GM12878 (cell line): ENCODE measurements around the gene HRH2.

Source experiments
- ZNF24 ChIP-seq: fragments of 450-650 bp; IDR thresholded peaks from 2 replicates; pipeline ENCODE4 v1.6.1; 2017; ENCODE audit warnings: antibody characterized with exemption, mild to moderate bottlenecking
- TF ChIP-seq, protein P1 (sequence below): fragments of 450-650 bp; IDR thresholded peaks from 2 replicates; pipeline ENCODE4 v1.6.1; 2017; ENCODE audit warnings: mild to moderate bottlenecking

DNA sequence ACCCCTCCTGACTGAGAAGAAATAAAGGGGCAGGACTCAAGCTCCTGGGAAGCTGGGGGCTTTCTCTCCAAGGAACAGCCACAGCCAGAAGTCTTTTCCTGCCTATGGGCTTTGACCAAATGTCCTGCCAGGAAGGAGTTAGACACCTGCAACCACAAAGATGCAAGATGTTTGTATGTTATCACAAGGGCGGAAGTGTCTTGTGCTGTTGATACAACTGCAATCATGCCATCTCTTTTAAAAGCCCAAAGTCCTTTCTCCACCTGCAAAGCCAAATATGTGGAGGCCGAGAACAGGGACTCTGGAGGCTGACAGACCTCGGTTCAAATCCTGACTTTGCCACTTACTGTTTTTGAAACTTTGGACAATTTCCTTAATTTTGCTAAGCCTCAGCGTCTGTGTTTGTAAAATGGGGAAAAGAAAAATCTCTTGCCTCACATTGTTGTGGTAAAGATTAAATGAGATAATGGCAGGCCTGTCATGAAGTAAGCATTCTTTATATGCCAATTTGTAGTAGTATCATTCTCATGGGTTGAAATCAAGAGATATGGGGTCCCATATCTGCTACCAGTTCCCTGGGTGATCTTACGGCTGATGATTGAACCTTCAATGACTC lies 17.0 kb downstream of the HRH2 start:
- TF ChIP-seq, protein P1, sequence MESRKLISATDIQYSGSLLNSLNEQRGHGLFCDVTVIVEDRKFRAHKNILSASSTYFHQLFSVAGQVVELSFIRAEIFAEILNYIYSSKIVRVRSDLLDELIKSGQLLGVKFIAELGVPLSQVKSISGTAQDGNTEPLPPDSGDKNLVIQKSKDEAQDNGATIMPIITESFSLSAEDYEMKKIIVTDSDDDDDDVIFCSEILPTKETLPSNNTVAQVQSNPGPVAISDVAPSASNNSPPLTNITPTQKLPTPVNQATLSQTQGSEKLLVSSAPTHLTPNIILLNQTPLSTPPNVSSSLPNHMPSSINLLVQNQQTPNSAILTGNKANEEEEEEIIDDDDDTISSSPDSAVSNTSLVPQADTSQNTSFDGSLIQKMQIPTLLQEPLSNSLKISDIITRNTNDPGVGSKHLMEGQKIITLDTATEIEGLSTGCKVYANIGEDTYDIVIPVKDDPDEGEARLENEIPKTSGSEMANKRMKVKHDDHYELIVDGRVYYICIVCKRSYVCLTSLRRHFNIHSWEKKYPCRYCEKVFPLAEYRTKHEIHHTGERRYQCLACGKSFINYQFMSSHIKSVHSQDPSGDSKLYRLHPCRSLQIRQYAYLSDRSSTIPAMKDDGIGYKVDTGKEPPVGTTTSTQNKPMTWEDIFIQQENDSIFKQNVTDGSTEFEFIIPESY, result no peak
- no peak for TF ChIP-seq ZNF24
